ENCODE results near the gene NECTIN4.

DNA sequence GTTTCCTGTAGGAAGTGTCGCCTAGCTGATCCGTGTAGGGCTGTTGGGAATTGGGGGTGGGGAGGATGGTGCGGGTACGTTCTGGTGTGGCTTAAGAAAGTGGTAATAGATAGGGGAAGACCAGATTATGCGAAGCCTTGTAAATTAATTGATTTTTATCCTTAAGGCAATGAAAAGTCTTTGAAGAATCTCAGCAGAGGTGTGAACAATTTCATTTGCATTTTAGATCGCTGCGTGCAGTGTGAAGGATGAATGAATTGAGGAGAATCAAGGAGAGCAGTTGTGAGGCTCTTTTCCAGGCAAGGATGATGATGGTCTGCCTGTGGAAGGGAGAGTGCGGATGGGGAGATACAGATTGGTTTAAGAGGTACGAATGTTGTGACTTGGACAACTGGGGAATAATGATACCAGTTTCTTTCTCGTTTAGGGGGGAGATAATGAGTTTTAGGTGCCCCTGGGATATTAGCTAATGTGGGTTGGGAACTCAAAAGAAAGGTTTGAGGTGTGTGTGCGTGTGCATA is 43.9 kb upstream of the NECTIN4 start:
- TF ChIP-seq, protein P1, sequence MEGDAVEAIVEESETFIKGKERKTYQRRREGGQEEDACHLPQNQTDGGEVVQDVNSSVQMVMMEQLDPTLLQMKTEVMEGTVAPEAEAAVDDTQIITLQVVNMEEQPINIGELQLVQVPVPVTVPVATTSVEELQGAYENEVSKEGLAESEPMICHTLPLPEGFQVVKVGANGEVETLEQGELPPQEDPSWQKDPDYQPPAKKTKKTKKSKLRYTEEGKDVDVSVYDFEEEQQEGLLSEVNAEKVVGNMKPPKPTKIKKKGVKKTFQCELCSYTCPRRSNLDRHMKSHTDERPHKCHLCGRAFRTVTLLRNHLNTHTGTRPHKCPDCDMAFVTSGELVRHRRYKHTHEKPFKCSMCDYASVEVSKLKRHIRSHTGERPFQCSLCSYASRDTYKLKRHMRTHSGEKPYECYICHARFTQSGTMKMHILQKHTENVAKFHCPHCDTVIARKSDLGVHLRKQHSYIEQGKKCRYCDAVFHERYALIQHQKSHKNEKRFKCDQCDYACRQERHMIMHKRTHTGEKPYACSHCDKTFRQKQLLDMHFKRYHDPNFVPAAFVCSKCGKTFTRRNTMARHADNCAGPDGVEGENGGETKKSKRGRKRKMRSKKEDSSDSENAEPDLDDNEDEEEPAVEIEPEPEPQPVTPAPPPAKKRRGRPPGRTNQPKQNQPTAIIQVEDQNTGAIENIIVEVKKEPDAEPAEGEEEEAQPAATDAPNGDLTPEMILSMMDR (IDR thresholded peaks at IDR 0.05): no peak
- no peak for TF ChIP-seq POLR2A (IDR thresholded peaks at IDR 0.05)

Measured in esophagus squamous epithelium (tissue), 4 donors.